NCI-H128 (cell line): ENCODE measurements around the gene BMP2K.
A peak's percentile ranks its signal among the peaks of the same experiment; 100 is the strongest.

Source experiments
- DNase-seq: peaks from one replicate; lab custom pipeline; 2025; ENCODE audit not compliant: unreplicated experiment; lab: John Stamatoyannopoulos, UW

Gene BMP2K

DNA sequence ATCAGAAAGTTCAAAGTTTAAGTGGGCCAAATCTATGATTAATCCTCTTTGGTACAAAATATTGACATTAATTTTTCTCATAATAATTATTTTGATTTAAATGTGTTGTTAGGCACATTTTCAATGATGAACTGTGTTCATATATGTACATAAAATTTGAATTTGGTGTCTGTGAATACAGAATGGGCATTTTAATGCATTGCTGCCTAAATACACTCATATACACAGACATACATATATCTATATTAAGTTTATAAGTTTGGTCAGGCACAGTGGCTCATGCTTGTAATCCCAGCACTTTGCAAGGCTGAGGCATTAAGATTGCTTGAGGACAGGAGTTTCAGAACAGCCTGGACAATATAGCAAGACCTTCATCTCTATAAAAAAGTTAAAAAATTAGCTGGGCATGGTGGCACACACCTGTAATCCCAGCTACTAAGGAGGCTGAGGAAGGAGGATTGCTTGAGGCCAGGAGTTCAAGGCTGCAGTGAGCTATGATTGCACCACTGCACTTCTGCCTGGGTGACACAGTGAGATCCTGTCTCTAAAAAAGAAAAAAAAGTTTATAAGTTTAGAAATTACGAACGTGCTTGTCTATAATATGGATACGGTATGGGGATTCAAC is 12.3 kb upstream of the BMP2K start:
- DNase-seq: no peak

DNA sequence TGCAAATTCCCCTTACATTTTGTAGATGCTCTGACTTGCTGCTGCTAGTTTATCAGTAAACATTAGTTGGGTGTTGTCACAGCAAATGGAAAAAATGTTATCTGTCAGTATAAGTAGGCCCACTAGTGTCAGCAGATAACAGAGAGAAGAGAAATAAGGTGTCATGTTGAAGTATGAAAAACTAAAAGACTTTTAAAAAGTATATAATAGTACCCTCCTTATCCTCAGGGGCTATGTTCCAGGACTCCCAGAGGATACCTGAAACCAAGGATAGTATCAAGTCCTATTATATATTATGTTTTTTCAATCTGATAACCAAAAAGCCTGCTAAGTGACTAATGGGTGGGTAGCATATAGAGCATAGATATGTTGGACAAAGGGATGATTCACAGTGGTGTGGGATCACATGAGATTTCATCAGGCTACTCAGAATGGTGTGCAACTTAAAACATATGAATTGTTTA is 11.6 kb upstream of the BMP2K start:
- DNase-seq: no peak

DNA sequence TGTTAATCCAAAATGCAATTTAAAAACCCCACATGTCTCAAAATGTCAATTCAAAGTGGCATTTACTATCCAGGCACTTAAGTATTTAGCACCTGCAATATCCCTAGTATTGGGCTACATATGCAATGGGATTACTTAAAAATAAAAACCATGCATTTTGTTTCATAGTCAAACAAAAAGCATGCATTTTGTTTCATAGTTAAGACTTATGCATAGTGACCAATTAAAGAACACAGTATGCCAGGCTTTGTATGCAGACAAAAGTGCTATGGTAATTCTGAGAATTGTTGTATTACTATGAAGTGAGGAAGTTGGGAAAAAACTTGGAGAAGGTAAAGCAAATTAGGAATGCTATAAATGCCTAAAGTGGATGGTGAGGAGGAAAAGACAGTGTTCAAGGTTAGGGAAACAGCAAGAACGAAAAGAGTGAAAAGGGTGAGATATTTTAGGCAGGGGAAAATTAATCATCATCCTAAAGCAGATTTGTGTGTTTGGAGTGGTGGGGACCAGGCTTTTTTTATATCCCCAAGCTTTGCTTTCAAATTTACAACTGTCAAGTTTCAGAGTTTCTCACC is 10.6 kb upstream of the BMP2K start:
- no peak for DNase-seq

DNA sequence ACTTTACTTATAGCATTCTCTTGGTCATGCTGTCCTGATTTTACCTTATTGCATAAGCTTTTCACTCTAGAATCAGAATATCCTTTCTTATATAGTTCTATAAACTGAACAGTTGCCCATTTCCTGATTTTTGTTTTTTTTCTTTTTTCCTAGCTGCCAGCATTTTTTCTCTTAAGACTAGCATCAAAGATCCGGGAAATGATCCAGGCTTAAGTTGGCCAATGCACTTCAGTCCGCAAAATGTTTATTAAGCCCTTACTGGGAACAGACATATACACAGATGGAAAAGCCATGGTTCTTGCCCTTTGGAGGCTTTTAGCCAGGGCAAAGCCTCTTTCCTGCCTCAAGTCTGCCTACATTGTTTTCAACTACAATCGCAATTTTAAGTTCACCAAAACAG is 10.1 kb upstream of the BMP2K start:
- no peak for DNase-seq

DNA sequence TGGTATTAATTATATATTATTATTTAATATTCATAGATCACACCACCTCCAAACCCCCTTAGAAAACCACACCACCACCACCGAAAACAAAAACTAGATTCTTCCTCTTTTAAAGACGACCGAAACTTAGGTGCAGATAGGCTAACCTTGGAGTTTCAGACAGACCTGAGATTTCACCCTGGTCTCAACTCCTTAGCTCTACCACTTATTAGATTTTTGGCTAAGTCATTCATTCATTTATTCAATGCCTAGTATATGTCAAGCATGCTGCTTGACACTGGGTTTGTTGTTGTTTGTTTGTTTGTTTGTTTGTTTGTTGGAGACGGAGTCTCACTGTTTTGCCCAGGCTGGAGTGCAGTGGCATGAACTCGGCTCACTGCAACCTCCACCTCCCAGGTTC is 9.5 kb upstream of the BMP2K start:
- DNase-seq: no peak

DNA sequence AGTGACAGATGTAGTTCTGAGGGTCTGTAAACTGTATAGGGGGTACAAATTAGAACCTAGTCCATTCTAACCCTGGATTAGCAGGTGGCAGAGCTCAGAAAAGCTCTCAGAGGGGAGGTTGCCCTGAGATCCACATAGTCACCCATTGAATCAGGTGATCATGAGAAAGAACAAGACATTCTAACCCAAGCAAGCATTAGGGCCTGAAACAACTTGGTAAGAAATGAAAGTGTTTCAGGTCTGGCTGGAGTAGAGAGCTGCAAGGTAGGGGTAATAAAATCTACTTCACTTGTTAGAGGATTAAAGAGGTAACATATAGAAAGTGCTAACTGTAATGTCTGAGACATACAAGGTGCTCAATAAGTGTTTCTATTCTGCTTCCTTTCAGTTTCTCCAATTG is 8.8 kb upstream of the BMP2K start:
- no peak for DNase-seq

DNA sequence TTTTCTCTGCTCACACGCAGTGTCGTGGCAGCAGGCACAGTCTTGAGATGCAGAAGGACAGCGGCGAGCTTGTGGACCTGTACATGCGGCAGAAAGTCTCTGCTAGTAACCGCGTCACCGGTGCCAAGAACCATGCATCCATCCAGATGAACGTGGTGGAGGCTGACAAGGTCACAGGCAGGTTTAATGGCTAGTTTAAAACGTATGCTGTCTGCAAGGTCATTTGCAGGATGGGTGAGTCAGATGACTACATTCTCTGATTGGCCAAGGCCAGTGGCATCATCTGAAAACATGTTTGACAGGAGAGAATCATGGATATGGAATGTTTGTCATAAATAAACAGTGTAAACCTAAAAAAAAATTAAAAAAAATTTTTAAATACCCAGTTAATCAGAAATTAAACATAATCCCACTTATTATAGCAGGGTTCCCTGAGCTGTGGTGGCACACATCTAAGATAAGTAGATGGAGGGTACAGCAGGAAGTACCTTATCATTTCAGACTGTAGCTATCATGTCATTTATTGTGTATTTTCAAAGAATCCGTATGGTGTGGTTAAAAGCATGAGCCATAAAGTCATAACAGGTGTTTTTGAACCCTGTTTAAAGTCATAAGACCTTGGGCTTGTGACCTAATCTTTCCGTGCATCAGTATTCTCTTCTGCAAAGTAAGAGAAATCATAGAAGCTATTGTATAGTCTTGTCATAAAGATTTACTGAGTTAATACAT is 7.5 kb upstream of the BMP2K start:
- no peak for DNase-seq

DNA sequence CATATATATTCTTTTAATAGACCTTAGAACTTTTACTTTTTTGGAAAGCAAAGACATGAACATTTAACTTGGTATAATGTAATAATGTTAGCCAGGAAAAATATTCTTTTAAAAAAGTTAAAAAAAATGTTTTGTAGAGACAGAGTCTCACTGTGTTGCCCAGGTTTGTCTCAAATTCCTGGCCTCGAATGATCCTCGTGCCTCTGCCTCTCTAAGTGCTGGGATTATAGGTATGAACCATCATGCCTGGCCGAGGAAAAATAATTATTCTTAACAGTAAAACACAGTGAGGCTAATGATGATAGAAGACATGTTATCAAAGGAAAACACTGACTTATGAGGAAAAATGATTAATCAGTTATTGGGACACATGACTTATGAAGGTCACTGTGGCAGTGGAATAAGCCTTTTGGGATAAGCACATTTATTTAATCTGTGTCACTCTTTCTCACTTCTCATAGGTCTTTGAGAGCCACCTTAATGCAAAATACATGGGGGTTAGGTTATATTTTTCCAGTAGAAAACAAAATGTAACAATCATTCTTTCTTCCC is 6.0 kb upstream of the BMP2K start:
- DNase-seq: no peak

DNA sequence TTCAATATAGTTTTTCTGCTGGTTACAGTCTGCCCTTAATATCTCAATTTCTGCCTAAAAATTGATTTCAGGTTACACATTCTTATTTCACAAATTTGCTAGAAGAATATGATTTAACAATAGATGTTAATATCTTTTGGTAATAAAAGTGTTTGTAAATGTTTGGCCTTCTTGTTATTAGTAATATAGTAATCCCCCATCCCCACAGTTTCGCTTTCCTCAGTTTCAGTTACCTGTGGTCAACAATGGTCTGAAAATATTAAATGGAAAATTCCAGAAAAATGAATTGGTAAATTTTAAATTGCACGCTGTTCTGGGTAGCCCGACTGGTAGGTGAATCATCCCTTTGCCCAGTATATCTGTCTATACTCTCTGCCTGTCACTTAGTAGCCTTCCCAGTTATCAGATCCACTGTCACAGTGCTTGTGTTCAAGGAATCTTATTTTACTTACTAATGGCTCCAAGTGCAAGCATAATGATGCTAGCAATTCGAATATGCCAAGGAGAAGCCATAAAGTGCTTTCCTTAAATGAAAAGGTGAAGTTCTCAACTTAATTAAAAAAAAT is 3.5 kb upstream of the BMP2K start:
- no peak for DNase-seq

DNA sequence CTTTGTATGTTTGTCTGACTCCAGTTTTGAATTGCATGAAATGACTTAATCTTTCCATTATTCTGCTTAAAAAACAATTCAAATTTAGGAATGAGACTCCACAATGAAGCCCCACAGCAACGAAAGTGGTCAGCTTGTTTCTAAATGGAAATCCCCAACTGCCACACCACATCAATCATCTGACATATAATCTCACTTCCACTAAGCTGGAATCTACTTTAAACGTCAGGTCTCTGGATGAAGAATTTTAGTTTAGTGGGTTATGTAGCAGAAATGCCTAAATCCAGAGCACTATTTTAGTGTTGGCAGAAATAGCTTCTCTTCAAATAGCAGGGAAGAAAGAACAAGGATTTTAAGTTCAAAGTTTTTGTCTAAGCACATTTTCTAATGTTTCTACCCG is 1.7 kb upstream of the BMP2K start:
- DNase-seq: no peak

DNA sequence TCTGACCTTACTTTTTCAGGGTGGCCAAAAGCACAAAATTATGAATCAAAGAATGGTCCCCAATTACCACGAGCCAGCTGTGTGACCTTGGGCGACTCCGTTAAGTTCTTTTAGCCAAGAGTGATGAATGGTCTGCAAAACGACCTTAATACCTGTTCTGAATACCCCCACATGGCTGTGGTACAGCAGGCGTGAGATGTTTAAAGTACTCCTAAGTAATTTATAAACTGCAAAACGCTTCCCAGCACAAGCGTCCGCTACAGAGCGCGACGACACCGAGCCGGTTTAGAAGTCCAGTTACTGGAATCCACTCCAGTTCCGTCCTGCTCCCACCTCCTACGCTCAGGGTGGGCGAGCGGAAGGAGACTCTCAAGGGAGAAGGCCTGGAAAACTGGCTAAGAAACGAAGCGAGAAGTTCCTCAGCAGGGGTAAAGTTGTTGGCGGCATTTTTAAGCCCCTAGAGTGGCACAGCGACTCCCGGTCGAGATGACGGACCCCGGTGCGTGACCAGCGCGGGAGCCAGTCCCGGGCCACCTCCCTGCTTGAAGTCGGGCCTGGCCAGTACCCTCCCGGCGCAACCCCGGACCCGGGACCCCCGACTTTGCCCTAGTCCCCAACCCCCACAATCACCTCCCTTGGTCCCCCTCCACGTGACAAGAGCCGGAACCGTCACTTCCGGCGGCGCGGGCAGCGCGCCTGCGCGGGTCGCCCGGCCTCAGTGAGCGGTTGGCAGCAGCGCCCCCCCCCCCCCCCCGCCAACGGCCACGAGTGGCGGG is 659 bp upstream of the BMP2K start:
- DNase-seq: peak; percentile 21

DNA sequence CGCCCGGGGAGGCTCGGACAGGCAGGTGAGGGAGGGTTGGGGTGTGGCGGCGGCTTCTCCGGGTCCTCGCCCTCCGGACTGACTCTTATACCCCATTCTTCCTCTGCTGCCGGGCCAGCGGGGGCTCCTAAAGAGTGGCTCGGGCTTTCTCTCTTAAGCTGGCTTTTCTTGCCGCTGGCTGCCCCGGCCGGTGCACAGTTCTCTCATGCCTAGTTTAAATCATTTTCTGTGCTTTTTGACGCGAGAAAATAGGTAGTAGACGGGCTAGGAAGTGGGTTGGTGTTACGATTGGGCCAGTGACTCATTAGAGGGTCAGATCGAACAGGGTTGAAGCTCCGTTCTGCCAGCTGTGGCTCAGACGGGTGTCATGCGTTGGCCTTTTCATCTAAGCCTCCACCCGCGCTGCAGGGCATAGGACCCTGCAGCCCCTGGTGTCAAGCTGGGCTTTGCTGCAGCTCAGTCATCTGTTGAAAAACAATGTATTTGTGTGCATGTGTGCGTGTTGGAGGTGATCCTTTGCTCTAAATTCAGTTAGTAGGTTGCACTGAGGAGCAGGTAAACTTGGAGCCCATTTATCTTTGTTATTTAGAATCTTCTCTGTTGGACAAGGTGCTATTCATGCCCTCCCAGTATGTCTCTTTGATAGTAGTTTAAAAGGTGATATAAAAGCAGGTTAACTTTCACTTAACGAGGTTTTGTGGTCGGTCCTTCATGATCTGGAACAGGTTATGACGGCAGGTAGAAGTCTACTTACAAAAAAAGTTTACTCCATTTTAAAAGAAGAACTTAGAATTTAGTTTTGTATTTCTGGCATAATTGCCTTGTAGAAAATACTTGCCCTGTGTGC is 802 bp downstream of the BMP2K start:
- DNase-seq: no peak

DNA sequence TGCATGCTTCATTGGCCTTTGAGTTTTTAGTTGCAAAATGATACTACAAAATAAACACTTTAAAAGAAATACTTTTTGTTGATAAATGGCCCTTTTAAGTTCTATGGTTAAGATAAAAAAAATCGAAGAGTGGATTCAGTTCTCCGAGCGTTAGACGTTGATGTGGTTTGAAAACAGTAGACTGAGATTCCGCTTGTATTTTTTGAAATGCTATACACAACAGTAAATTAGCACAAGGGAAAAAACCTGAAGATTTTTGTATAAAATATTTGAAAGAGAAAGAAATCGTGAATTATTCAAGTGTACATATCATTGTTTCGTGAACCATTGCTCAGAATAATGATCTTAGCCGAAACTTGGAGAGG is 1.4 kb downstream of the BMP2K start:
- no peak for DNase-seq

DNA sequence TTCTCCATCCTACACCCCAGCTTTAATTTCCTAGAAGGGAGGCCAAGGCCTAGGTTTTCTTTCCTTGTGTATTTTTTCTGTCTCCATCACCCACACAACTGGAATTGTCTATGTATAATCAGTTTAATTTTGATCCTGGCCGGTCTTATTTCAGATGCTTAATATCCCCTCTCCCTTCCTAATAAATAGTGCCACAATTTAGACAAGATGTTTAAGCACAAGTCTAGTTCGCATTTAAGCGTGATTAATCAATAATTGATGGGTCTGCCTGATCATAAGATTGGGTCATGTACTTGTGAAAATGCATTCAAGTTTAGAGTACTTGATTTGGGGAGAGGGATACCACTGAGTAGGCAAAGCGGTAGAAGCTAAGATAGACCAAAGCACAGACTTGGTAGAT is 2.4 kb downstream of the BMP2K start:
- no peak for DNase-seq

DNA sequence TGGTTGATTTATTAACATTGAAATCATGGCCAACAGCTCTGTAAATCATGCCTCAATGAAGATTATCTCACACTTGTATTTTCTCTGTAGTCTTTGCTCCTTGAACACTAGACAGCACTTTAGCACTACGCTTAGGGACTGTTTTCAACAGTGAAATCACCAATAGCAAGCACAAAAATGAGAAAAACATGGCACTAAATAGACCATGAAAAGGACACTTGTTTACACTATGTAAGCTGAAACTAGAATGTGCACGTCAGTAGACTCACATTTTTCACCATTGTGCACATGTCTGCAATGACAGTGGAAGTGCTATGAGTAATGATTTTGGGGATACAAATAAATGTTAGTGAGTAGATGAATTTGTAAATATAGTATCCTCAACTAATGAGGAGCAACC is 3.1 kb downstream of the BMP2K start:
- DNase-seq: no peak

DNA sequence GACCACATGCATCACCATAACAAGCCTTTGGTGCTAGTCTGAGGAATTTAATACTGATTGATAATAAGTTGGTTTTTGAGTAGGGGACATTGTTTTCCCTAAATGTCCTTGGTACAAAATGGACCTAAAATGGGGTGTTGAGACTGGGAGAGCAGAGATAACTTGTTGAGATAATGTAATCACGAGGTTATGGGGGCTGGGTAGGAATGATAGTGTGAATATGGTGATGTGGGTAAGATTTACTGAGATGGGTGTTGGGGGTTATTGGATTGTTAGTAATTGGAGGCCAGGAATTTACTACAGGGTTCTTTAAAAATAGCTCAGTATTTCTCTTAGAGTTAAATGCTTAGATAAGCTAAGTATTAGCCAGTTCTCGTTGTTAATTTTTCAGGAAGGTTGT is 3.9 kb downstream of the BMP2K start:
- DNase-seq: no peak

DNA sequence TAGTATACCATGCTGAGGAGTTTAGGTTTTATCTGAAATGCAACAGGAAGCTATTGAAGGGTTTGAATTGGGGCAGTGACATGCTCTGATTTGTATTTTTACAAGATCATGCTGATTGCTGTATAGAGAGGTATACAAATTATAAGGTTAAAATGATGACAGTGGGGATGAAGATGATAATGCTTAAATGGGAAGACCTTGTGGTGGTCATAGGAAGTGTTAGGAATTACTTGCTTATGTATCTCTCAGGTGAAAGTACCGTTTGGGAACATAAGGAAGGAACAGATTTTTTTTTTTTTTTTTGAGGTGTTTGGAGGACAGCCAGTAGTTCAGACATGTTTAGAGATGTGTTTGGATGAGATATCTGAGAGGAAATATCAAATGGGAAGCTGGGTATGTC is 5.0 kb downstream of the BMP2K start:
- no peak for DNase-seq

DNA sequence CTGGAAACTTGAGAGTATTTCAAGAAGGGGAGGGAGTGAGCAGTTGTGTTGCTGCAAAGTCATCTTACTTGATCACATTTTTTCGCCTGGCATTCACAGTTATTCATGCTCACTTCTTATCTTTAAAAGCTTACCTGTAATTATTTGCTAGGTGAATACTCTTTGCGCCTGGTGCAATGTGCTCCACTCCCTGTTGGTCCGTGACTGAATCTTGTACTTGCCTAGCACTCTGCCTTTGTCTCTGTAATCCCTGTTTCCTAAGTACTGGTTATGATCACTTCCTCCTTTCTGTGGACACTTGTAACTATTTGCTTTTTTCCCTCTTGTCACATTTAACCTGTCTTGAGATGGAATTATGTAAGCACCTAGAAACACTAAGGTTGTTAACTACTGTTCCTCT is 5.8 kb downstream of the BMP2K start:
- no peak for DNase-seq

DNA sequence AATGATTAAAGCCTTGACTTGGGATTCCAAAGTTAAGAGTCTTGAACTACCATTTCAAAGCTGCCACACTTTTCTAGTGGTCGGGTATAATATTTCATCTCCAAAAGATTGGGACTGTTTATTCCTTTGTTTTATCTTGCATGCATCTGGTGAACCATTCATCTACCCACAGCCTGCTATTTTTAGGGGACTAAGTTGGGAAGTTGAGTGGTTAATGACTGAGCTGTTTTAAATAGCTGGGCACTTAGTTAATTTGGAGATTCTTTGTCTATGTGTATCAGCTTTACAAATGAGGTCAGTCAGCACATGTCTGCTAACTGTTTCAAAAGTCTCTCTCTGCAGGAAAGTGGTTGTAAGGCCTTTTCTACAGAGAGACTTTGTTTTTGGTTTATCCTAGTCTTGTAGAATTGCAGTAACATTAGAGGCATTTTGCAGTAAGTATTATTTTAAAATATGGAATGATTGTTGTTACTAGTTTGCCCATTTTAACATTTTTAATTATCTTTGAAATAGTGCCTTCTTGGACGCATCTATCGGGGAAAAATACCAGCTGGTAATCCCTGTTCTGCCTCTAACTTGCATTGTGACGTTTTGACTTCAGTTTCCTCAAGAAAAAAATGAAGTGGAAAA is 8.2 kb downstream of the BMP2K start:
- no peak for DNase-seq
